ENCODE results near the gene SMAD3. TPM values are rescaled to one million over a fixed set of nuclear protein-coding genes. Genes with fewer than 3 reads are reported as not detected.
A peak's percentile ranks its signal among the peaks of the same experiment; 100 is the strongest.

Gene SMAD3
- total RNA-seq, 2 donors from 2014 or later = 19.7 to 52.4 TPM

DNA sequence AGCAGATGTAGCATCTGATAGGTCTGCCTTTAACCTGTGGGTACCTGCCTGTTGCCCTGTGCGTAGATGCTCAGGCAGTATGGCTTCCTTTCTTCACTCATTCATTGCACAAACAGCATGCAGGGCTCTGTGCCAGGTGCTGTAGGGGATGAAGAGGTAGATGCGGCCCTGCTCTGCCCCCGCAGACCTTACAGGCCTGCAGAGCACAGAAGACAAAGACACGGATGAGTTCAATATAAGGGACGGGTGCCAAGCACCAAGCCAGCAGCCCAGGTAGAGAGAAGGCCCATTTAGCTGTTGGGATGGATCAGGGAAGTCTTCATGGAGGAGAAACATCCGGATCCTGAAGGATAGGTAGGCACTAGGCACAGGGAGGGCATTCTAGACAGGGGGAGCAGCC, 119.6 kb downstream of the SMAD3 start:
- Histone ChIP-seq H3K27me3 (no peaks in the 10 kb centered on the region), H3K27ac (peak overlapping the region in 1 of 4 donors; percentile 61), H3K36me3 (replicated peaks in 1 of 2; ENCODE audit: insufficient read depth in 1 of 2, low read depth in 2 of 2) (peaks cover 5 to 16% of the 10 kb centered on the region in 2 donors), H3K4me3 (no peak overlapping the region), H3K9me3 (no peaks in the 10 kb centered on the region), H3K4me1 (peaks cover 21% of the 10 kb centered on the region)
- ATAC-seq (no peak), DNase-seq (no peak)
- 83 to 96% methylated on average over 5 to 6 of the region's 6 CpGs for WGBS, 2 donors
- TF ChIP-seq, protein P1, sequence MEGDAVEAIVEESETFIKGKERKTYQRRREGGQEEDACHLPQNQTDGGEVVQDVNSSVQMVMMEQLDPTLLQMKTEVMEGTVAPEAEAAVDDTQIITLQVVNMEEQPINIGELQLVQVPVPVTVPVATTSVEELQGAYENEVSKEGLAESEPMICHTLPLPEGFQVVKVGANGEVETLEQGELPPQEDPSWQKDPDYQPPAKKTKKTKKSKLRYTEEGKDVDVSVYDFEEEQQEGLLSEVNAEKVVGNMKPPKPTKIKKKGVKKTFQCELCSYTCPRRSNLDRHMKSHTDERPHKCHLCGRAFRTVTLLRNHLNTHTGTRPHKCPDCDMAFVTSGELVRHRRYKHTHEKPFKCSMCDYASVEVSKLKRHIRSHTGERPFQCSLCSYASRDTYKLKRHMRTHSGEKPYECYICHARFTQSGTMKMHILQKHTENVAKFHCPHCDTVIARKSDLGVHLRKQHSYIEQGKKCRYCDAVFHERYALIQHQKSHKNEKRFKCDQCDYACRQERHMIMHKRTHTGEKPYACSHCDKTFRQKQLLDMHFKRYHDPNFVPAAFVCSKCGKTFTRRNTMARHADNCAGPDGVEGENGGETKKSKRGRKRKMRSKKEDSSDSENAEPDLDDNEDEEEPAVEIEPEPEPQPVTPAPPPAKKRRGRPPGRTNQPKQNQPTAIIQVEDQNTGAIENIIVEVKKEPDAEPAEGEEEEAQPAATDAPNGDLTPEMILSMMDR (IDR thresholded peaks at IDR 0.05) = no peak
- TF ChIP-seq POLR2A (IDR thresholded peaks at IDR 0.05) = no peak
- intact Hi-C loops (cut with DNase I) = no loop called here

DNA sequence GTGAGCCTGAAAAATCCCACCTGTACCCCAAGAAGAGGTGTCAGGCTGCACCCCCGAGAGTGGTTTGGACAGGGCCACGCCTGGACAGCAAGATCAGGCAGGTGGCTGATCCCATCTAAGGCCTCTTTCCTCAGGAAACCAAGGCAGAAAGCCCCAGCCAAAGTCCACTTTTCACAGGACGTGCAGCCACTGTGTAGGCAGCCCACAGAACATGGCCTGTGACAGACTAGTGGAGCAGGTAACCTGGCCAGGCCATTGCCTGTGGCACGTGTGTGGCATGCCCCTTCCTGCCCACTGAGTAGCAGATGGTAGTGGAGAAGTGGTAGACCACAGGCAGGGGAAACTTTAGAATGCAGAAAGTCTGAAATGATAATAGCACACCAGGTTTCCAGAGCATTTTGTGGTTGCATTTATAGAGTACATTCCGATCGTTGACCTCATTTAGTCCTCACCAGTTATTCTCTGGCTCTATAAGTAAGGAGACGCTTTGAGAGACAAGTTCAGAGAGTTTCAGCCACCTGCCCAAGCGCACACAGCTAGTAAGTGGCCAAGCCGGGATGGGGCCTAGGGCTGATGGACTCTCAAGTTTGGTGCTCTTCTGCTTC, 120.3 kb downstream of the SMAD3 start:
- no peaks in the 10 kb centered on the region for H3K27me3 ChIP-seq
- peaks cover 21% of the 10 kb centered on the region for H3K4me1 ChIP-seq
- DNase-seq (no peak), ATAC-seq (no peak)
- H3K36me3 ChIP-seq (replicated peaks in 1 of 2; ENCODE audit: insufficient read depth in 1 of 2, low read depth in 2 of 2) = peaks cover 5 to 18% of the 10 kb centered on the region in 2 donors
- no peak for TF ChIP-seq POLR2A (IDR thresholded peaks at IDR 0.05)
- TF ChIP-seq, protein P1 (IDR thresholded peaks at IDR 0.05) = no peak
- intact Hi-C loops (cut with DNase I) = no loop called here
- peak overlapping the region in 3 of 4 donors; percentile 34 to 61 (median 61) for H3K27ac ChIP-seq
- no peaks in the 10 kb centered on the region for H3K9me3 ChIP-seq
- no peak overlapping the region for H3K4me3 ChIP-seq
- 71 to 80% methylated on average over 8 to 9 of the region's 9 CpGs for WGBS, 2 donors

DNA sequence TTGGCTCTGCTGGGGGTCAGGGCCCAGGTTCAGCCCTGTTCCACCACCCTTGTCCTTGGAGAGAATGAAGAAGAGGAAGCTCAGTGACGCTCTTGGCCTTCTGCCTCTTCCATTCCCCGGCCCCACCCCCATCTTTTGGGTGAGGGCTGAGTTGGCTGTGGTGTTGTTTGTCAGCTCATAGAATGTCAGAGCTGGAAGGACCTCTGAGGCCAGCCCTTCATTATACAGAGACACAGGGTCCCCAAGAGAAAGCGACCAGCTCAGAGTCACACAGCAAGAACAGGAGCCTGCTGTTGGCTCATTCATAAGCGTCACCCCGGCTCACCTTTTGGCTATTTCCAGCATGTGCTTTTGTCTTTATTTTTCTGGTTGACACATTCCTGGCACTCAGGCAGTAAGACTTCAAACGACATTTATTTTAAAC, 120.8 kb downstream of the SMAD3 start:
- Histone ChIP-seq H3K27me3 (no peaks in the 10 kb centered on the region), H3K4me3 (no peak overlapping the region), H3K9me3 (no peaks in the 10 kb centered on the region), H3K4me1 (peaks cover 21% of the 10 kb centered on the region), H3K36me3 (replicated peaks in 1 of 2; ENCODE audit: insufficient read depth in 1 of 2, low read depth in 2 of 2) (peaks cover 5 to 19% of the 10 kb centered on the region in 2 donors), H3K27ac (peak overlapping the region in 3 of 4 donors; percentile 34 to 61 (median 61))
- TF ChIP-seq, protein P1 (IDR thresholded peaks at IDR 0.05) = no peak
- TF ChIP-seq POLR2A (IDR thresholded peaks at IDR 0.05) = no peak
- ATAC-seq (peak; percentile 47), DNase-seq (peak in 2 of 4 donors; percentile 44 to 58)
- intact Hi-C loops (cut with DNase I) = no loop called here
- WGBS, 2 donors = 24 to 34% methylated on average over 5 to 6 of the region's 6 CpGs

DNA sequence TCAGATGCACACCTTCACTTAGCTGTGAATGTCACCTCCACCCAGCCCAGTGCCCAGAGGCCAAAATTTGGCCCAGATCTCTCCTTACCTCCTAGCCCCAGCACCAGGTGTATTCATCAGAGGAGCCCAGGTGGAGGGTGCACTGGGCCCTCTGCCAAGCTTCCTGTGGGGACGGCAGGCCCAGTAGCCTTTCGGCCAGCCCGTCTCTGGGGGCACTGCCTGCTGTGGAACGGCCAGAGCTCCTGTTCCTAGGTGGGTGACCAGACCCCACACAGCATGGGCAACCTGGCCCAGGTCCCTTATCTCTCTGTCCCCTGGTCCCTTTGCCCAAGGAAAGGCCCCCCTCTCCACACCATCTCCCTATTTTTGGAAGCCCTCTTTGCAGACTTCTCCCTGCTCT, 121.3 kb downstream of the SMAD3 start:
- DNase-seq (peak in 2 of 4 donors; percentile 45 to 53), ATAC-seq (no peak)
- peaks cover 5 to 19% of the 10 kb centered on the region in 2 donors for H3K36me3 ChIP-seq (replicated peaks in 1 of 2; ENCODE audit: insufficient read depth in 1 of 2, low read depth in 2 of 2)
- no peaks in the 10 kb centered on the region for H3K9me3 ChIP-seq
- WGBS, 2 donors = 58% methylated on average over 4 of the region's 4 CpGs; no CpG with 5 or more reads in 1 of the 2 donors
- no peaks in the 10 kb centered on the region for H3K27me3 ChIP-seq
- peaks cover 21% of the 10 kb centered on the region for H3K4me1 ChIP-seq
- TF ChIP-seq, protein P1 (IDR thresholded peaks at IDR 0.05) = no peak
- no peak for TF ChIP-seq POLR2A (IDR thresholded peaks at IDR 0.05)
- no peak overlapping the region for H3K4me3 ChIP-seq
- intact Hi-C loops (cut with DNase I) = no loop called here
- peak overlapping the region in 3 of 4 donors; percentile 34 to 61 (median 61) for H3K27ac ChIP-seq

Data from body of pancreas (tissue), 4 donors.